Erythroblast (primary cell): Measurements from ENCODE around the gene POLR2B.

Source experiments
- GATA1 ChIP-seq: IDR thresholded peaks from 2 replicates; pipeline ENCODE4 v1.6.1; 2011; ENCODE audit warnings: low read depth, mild to moderate bottlenecking, control low read depth, low read length, moderate library complexity
- POLR2A ChIP-seq: IDR thresholded peaks from 2 replicates; pipeline ENCODE4 v1.6.1; 2011; ENCODE audit warnings: mild to moderate bottlenecking, low read length

DNA sequence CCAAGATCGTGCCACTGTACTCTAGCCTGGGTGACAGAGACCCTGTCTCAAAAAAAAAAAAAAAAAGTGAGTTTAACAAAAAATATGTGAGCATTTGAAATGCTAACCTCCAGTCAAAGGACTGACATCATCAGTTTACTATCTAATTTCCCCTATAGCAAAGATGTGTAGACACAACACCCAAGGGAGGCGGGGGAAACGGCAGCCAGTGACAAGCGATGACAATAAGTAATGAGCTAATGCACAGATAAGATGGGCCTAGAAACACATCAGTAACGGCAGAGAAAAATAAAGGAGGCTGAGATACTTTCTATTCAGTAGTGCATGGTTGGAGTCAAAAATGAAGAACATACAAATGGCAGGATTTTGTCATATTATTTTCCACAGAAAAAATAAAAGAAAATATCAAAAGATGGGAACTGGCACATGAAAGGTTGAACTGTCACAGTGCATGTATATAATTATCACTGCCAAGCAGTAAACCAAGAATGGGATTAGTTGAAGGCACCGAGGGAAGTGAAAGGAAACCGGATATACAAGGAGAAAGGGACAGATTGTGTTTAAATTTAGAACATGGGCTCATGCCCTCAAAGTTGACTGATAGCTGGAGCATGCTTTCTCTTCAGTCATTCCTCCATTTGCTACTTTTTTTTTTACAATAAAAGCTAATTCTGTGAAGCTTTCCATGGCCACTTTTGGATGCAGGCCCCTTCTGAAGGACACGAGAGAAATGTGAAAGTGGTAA is 89.7 kb downstream of the POLR2B start:
- TF ChIP-seq POLR2A (no peak), GATA1 (no peak)
